ENCODE results near the gene OPRL1.

Gene OPRL1

DNA sequence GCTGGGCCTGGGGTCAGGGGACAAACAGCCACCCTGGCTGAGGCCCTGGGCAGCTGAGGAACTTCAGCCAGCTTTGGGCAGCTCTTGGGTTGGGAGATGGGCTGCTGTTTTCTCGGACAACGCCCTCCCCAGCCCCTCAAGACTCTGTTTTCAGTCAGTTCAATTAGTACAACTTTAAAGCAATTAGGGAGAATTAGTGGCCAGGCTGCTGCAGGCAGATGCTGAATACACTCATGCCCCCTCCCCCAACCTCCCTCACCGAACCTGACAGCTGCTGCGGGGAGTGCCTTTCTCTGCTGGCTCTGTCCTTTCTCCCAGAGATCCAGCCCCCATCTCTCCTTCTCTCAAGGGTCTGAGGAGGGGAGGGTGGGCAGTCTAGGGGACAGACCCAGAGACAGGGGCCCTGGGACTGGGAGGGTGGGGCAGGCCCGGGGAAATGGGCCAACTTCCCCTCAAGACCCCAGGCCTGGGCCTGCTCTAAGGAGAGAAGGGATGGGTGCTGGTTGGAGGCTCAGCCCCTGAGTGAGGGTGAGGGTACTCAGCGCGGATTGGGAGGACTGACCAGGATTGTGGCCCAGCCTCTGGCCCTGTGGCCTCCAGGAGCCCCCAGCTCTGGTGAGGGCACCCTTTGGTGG lies 66.5 kb downstream of the OPRL1 start:
- DNase-seq = no peak

DNA sequence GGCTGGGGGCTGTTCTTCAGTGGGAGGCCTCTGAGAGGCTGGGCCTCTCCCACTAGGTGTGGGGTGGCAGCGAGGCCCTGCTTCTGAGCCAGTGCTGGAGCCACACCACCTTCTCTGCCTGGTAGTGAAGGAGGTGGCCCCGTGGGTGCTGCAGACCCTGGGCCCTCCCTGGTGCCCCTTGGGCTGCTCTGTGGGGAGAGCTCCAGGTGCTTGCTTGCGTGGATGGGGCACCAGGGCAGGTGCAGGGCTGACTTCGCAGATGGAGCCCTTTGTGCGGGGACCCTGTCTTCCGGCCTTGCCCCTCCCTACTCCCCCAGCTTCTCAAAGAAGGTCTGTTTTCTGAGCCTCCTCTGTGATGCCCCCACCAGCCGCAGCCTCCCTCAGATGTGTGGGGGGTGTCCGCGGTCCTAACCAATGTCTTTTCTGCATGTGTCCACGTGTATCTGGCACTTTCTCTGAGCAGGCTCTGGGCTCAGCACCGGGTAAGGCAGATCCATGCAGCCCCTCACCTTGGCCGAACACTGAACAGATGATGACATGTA lies 67.1 kb downstream of the OPRL1 start:
- DNase-seq = no peak

DNA sequence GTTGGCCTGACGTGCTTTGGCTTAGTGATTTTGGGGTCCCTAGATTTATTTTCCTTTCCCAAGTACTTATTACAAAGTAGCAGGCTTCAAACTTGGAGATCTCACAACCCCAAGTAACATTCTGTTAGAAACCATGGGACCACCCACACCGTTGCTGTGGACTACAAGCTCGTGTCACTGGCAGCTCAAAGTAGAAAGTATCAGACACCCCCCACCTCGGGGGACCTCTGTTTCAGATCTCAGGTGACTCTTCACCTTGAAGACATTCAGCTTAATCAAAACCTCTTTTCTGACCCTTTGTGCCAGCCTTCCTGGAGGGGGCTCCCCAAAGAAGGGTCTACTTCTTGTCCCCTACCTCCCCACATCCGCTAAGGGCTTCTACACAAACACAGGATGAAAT lies 68.7 kb downstream of the OPRL1 start:
- DNase-seq = no peak

DNA sequence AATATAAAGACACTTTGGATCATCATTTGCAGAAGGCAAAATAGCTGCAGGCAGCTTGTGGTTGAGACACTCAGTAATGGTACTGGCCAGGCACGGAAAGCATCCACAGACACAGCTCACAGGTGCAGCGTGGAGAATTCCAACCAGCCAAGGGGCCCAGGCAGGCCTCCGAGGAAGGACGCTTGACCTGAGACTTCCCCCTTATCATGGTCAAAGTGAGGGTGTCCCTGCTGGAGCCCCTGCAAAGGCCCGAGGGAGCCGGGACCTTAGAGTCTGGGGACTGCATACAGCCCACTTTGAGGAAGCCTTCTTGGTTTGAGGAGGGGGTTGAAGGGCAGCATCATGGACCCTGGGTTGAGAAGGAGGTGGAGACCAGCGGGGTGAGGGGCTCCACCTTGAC lies 69.3 kb downstream of the OPRL1 start:
- DNase-seq = no peak

DNA sequence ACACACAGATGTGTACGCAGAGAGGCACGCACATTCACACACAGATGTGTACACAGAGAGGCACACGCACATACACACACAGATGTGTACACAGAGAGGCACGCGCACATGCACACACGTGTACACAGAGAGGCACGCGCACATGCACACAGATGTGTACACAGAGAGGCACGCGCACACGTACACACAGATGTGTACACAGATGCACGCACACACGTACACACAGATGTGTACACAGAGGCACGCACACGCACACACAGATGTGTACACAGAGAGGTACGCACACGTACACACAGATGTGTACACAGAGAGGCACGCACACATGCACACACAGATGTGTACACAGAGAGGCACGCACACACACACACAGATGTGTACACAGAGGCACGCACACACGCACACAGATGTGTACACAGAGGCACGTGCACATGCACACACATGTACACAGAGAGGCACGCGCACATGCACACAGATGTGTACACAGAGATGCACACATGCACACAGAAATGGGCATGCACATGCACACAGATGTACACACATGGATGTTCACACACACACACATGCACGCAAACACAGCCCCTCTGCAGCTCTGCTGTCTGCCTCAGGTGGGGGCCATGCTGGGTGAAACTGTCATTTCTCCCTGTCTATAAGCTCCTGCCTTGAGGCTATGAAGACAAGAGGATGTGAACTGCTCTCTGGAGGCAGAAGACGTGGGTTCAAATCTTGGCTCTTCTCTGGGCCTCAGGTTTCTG lies 70.1 kb downstream of the OPRL1 start:
- no peak for DNase-seq

Measured in stimulated activated CD4-positive, alpha-beta T cell treated with anti-CD3 and anti-CD28 coated beads, Interleukin-4, amount 100 ng/mL, for 24 hours (primary cell).